NT2/D1 (cell line): ENCODE results near the gene DNAH8.

Source experiments
- YY1 ChIP-seq: IDR thresholded peaks from 2 replicates; pipeline ENCODE4 v1.6.1; 2011; ENCODE audit not compliant: insufficient read length, insufficient read depth
- ZNF274 ChIP-seq: IDR thresholded peaks from 2 replicates; pipeline ENCODE4 v1.6.1; 2011; ENCODE audit warnings: mild to moderate bottlenecking, low read depth, low read length

- TF ChIP-seq YY1 (no peak), ZNF274 (no peak)
These were observed 229.7 kb downstream of the DNAH8 start for GRCh38 chr6:38944655-38945279.
